Measurements from ENCODE around the gene EGFLAM. TPM values are rescaled to one million over a fixed set of nuclear protein-coding genes. Genes with fewer than 3 reads are reported as not detected.
A peak's percentile ranks its signal among the peaks of the same experiment; 100 is the strongest.

Gene EGFLAM
- 2.4 TPM for polyA plus RNA-seq (2013, experiment 1 of 4)
- 2.3 TPM for polyA plus RNA-seq (2013, experiment 2 of 4)
- 2.5 TPM for polyA plus RNA-seq (2013, experiment 3 of 4)
- 1.3 TPM for polyA plus RNA-seq (2013, experiment 4 of 4)

- Histone ChIP-seq H3K36me3 (ENCODE audit: control insufficient read depth, insufficient read depth, low read length) (no peaks in the 10 kb centered on the region), H3K9me3 (ENCODE audit: control insufficient read depth, low read length) (no peaks in the 10 kb centered on the region), H3K27ac (ENCODE audit: insufficient read depth, low read depth, low read length, poor library complexity, severe bottlenecking) (peak within 1 kb of the TSS; percentile 50), H3K4me3 (ENCODE audit: insufficient read depth, low read depth, low read length) (peak within 1 kb of the TSS; percentile 33), H3K27me3 (ENCODE audit: control insufficient read depth, insufficient read depth, low read length, poor library complexity, severe bottlenecking) (peaks cover 81% of the 10 kb centered on the region), H3K4me1 (ENCODE audit: control insufficient read depth, insufficient read depth, low read length) (peaks cover 20% of the 10 kb centered on the region)
- 0% methylated on average over 73 of the region's 73 CpGs for WGBS, 2 experiments
Measured at GRCh38 chr5:38258319-38259061, at the start of gene EGFLAM. TSS of gene EGFLAM (plus strand) at chr5:38258559. CDS start at chr5:38258755, 196 bp downstream.

DNA sequence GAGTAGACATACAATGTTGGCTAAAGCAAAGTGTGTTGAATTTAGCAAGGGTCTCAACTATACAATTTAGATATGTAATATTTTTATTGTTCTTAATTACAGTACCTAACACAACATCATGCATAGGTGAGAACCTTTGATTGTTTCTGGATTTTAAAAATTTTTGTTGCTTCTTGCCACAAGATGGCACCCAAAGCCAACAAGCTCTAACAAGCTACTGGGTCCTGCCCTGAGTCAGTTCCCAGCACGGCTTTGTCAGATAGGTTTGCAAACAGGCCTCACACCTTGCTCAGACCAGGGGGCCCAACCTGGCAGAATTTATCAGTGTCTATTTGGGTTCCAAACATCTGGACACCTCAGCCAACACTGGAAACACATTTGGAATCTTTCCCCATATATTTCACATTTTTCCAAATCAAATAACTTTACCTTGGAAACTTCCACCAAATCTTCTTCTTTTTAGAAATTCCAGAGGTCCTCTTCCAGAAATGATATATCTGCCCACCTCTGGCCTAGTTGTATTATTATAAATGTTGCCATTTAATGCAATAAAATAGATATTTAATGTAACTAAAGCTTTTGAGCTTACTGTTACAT lies 49.5 kb upstream of the EGFLAM start:
- no peaks in the 10 kb centered on the region for H3K27me3 ChIP-seq (ENCODE audit: control insufficient read depth, insufficient read depth, low read length, poor library complexity, severe bottlenecking)
- H3K36me3 ChIP-seq (ENCODE audit: control insufficient read depth, insufficient read depth, low read length): no peaks in the 10 kb centered on the region
- no peak overlapping the region for H3K4me3 ChIP-seq (ENCODE audit: insufficient read depth, low read depth, low read length)
- H3K9me3 ChIP-seq (ENCODE audit: control insufficient read depth, low read length): no peaks in the 10 kb centered on the region
- H3K4me1 ChIP-seq (ENCODE audit: control insufficient read depth, insufficient read depth, low read length): no peaks in the 10 kb centered on the region
- 29 to 35% methylated on average over 1 of the region's 1 CpG for WGBS, 2 experiments
- no peak overlapping the region for H3K27ac ChIP-seq (ENCODE audit: insufficient read depth, low read depth, low read length, poor library complexity, severe bottlenecking)

- WGBS, 2 experiments: 89 to 91% methylated on average over 8 of the region's 8 CpGs
Measured at GRCh38 chr5:38210676-38211353, 47.5 kb upstream of the EGFLAM start.

DNA sequence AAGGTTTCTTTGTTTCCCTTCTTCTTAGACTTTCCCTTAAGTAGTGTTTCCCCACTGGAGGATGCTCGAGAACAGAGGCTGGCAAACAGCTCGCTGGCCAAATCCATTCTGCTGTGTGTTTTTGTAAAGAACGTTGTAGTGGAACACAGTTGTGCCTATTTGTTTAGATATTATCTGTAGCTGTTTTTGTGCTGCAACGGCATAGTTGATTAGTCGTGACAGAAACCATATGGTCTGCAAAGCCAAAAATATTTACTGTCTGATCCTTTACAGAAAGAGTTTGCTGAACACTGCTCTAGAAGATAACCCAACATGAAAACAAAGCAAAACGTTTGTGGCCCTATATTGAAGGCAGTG lies 47.0 kb upstream of the EGFLAM start:
- H3K27me3 ChIP-seq (ENCODE audit: control insufficient read depth, insufficient read depth, low read length, poor library complexity, severe bottlenecking): no peaks in the 10 kb centered on the region
- no peaks in the 10 kb centered on the region for H3K9me3 ChIP-seq (ENCODE audit: control insufficient read depth, low read length)
- WGBS, 2 experiments: 91 to 93% methylated on average over 6 of the region's 6 CpGs
- no peaks in the 10 kb centered on the region for H3K4me1 ChIP-seq (ENCODE audit: control insufficient read depth, insufficient read depth, low read length)
- H3K4me3 ChIP-seq (ENCODE audit: insufficient read depth, low read depth, low read length): no peak overlapping the region
- H3K36me3 ChIP-seq (ENCODE audit: control insufficient read depth, insufficient read depth, low read length): no peaks in the 10 kb centered on the region
- no peak overlapping the region for H3K27ac ChIP-seq (ENCODE audit: insufficient read depth, low read depth, low read length, poor library complexity, severe bottlenecking)

More at GRCh38 chr5:38210676-38211353, 47.5 kb upstream of the EGFLAM start:
- Histone ChIP-seq H3K27me3 (ENCODE audit: control insufficient read depth, insufficient read depth, low read length, poor library complexity, severe bottlenecking) (no peaks in the 10 kb centered on the region), H3K4me3 (ENCODE audit: insufficient read depth, low read depth, low read length) (no peak overlapping the region), H3K4me1 (ENCODE audit: control insufficient read depth, insufficient read depth, low read length) (no peaks in the 10 kb centered on the region), H3K9me3 (ENCODE audit: control insufficient read depth, low read length) (no peaks in the 10 kb centered on the region), H3K36me3 (ENCODE audit: control insufficient read depth, insufficient read depth, low read length) (no peaks in the 10 kb centered on the region), H3K27ac (ENCODE audit: insufficient read depth, low read depth, low read length, poor library complexity, severe bottlenecking) (no peak overlapping the region)

GRCh38 chr5:38212307-38212706 lies 46.1 kb upstream of the EGFLAM start:
- Histone ChIP-seq H3K4me3 (ENCODE audit: insufficient read depth, low read depth, low read length) (no peak overlapping the region), H3K9me3 (ENCODE audit: control insufficient read depth, low read length) (no peaks in the 10 kb centered on the region), H3K27ac (ENCODE audit: insufficient read depth, low read depth, low read length, poor library complexity, severe bottlenecking) (no peak overlapping the region), H3K4me1 (ENCODE audit: control insufficient read depth, insufficient read depth, low read length) (no peaks in the 10 kb centered on the region), H3K27me3 (ENCODE audit: control insufficient read depth, insufficient read depth, low read length, poor library complexity, severe bottlenecking) (no peaks in the 10 kb centered on the region), H3K36me3 (ENCODE audit: control insufficient read depth, insufficient read depth, low read length) (no peaks in the 10 kb centered on the region)

GRCh38 chr5:38226091-38226490 lies 32.3 kb upstream of the EGFLAM start:
- Histone ChIP-seq H3K27ac (ENCODE audit: insufficient read depth, low read depth, low read length, poor library complexity, severe bottlenecking) (no peak overlapping the region), H3K4me3 (ENCODE audit: insufficient read depth, low read depth, low read length) (no peak overlapping the region), H3K4me1 (ENCODE audit: control insufficient read depth, insufficient read depth, low read length) (no peaks in the 10 kb centered on the region), H3K27me3 (ENCODE audit: control insufficient read depth, insufficient read depth, low read length, poor library complexity, severe bottlenecking) (no peaks in the 10 kb centered on the region), H3K9me3 (ENCODE audit: control insufficient read depth, low read length) (no peaks in the 10 kb centered on the region), H3K36me3 (ENCODE audit: control insufficient read depth, insufficient read depth, low read length) (no peaks in the 10 kb centered on the region)
- 90 to 96% methylated on average over 7 of the region's 7 CpGs for WGBS, 2 experiments

GRCh38 chr5:38228914-38229313 lies 29.4 kb upstream of the EGFLAM start:
- H3K9me3 ChIP-seq (ENCODE audit: control insufficient read depth, low read length): no peaks in the 10 kb centered on the region

DNA sequence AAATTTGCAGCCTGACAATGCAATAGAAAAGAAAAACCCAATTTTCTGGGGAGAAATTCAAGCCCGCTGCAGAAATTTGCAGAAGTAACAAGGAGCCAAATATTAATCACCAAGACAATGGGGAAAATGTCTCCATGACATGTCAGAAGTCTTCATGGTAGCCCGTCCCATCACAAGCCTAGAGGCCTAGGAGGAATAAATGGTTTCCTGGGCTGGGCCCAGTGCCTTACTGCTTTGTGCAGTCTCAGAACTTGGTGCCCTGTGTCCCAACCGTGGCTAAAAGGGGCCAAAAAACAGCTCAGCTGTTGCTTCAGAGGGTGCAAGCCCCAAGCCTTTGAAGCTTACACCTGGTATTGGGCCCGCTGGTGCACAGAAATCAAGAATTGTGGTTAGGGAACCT lies 23.6 kb upstream of the EGFLAM start:
- 92 to 93% methylated on average over 4 of the region's 4 CpGs for WGBS, 2 experiments
- H3K27ac ChIP-seq (ENCODE audit: insufficient read depth, low read depth, low read length, poor library complexity, severe bottlenecking): no peak overlapping the region
- no peaks in the 10 kb centered on the region for H3K36me3 ChIP-seq (ENCODE audit: control insufficient read depth, insufficient read depth, low read length)
- H3K27me3 ChIP-seq (ENCODE audit: control insufficient read depth, insufficient read depth, low read length, poor library complexity, severe bottlenecking): no peaks in the 10 kb centered on the region
- no peaks in the 10 kb centered on the region for H3K9me3 ChIP-seq (ENCODE audit: control insufficient read depth, low read length)
- no peaks in the 10 kb centered on the region for H3K4me1 ChIP-seq (ENCODE audit: control insufficient read depth, insufficient read depth, low read length)
- no peak overlapping the region for H3K4me3 ChIP-seq (ENCODE audit: insufficient read depth, low read depth, low read length)

More at GRCh38 chr5:38228914-38229313, 29.4 kb upstream of the EGFLAM start:
- WGBS, 2 experiments: 88 to 93% methylated on average over 6 of the region's 6 CpGs
- no peaks in the 10 kb centered on the region for H3K4me1 ChIP-seq (ENCODE audit: control insufficient read depth, insufficient read depth, low read length)
- H3K27ac ChIP-seq (ENCODE audit: insufficient read depth, low read depth, low read length, poor library complexity, severe bottlenecking): no peak overlapping the region
- H3K27me3 ChIP-seq (ENCODE audit: control insufficient read depth, insufficient read depth, low read length, poor library complexity, severe bottlenecking): no peaks in the 10 kb centered on the region
- H3K36me3 ChIP-seq (ENCODE audit: control insufficient read depth, insufficient read depth, low read length): no peaks in the 10 kb centered on the region
- H3K4me3 ChIP-seq (ENCODE audit: insufficient read depth, low read depth, low read length): no peak overlapping the region

DNA sequence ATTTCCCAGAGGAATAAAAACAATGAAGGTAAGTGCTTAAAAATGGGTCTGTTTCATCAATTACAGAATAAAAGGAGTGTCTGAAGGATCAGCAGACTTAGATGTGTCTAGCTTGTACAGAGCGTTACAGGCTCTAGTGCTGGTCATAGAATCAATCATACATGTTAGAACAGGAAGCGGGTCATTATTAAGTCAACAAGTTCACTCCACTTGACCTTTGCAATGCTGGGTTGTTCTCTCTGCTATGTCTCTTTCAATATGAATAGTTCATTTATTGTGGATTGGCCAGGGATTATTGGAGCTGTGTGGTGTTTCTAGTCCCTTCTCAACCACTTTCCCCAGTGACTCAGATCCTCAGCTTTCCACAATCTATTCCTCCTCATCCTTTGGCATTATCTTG lies 20.7 kb upstream of the EGFLAM start:
- no peaks in the 10 kb centered on the region for H3K9me3 ChIP-seq (ENCODE audit: control insufficient read depth, low read length)
- H3K4me3 ChIP-seq (ENCODE audit: insufficient read depth, low read depth, low read length): no peak overlapping the region
- H3K36me3 ChIP-seq (ENCODE audit: control insufficient read depth, insufficient read depth, low read length): no peaks in the 10 kb centered on the region
- H3K27me3 ChIP-seq (ENCODE audit: control insufficient read depth, insufficient read depth, low read length, poor library complexity, severe bottlenecking): no peaks in the 10 kb centered on the region
- H3K4me1 ChIP-seq (ENCODE audit: control insufficient read depth, insufficient read depth, low read length): no peaks in the 10 kb centered on the region
- 97 to 100% methylated on average over 1 of the region's 2 CpGs for WGBS, 2 experiments
- no peak overlapping the region for H3K27ac ChIP-seq (ENCODE audit: insufficient read depth, low read depth, low read length, poor library complexity, severe bottlenecking)

DNA sequence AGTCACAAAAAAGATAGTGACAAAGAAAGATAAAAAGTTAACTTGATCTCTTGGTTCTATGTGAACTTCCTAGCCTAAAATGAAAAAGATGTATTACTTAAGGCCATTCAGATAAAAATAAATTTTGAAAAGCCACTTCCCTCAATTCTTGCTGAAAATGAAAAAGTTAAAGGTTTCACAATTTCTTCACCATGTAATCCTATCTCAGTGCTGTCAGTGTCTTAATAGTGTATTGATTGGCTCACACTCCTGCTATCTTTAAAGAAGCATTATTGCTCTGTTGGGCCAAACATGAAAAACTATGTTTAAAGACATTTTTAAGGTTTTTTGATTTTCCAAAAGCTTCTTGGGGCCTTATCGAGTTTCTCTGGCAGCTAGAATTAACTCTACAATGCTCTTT lies 18.1 kb upstream of the EGFLAM start:
- WGBS, 2 experiments: 89 to 92% methylated on average over 1 of the region's 1 CpG
- H3K4me1 ChIP-seq (ENCODE audit: control insufficient read depth, insufficient read depth, low read length): no peaks in the 10 kb centered on the region
- H3K36me3 ChIP-seq (ENCODE audit: control insufficient read depth, insufficient read depth, low read length): no peaks in the 10 kb centered on the region
- H3K27me3 ChIP-seq (ENCODE audit: control insufficient read depth, insufficient read depth, low read length, poor library complexity, severe bottlenecking): no peaks in the 10 kb centered on the region
- H3K9me3 ChIP-seq (ENCODE audit: control insufficient read depth, low read length): no peaks in the 10 kb centered on the region
- no peak overlapping the region for H3K27ac ChIP-seq (ENCODE audit: insufficient read depth, low read depth, low read length, poor library complexity, severe bottlenecking)
- H3K4me3 ChIP-seq (ENCODE audit: insufficient read depth, low read depth, low read length): no peak overlapping the region

Measured in ectodermal cell (in vitro differentiated cells).